PC-9 (cell line): ENCODE data around the gene CXCR6.

Experiments used
- CTCF ChIP-seq: fragments of 200-600 bp; sonication (generic); conservative IDR thresholded peaks from 2 replicates; pipeline ENCODE4 v1.6.1; 2017; ENCODE audit warnings: mixed run types, antibody characterized with exemption, mild to moderate bottlenecking, moderate library complexity
- EZH2 ChIP-seq: fragments of 200-600 bp; sonication (generic); IDR thresholded peaks from 2 replicates; pipeline ENCODE4 v1.8.0; 2017; ENCODE audit warnings: antibody characterized with exemption, low read depth

DNA sequence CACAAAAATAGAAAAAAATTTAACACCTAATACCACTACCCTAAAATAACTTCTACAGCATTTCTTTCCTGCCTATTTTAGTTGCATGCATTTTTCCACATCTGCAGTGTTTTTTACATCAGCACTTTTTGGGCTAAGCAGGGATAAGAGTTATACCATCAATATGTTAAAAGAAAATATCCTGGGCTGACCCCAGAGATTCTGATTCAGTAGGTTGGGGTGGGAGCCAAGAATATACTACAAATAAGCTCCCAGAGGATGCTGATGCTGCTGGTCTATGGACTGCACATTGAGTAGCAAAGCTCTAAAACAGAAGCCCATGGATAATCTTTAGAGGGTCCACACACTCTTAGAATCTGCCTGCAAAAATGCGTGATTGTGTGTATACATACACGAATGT lies 37.6 kb downstream of the CXCR6 start:
- TF ChIP-seq CTCF (no peak), EZH2 (no peak)
